HG03139 (cell line): ENCODE data around the gene HIC1.

ENCODE experiments used
- ATAC-seq: cut with Tn5 transposase; IDR thresholded peaks from one replicate; pipeline ENCODE4 v1.9.1; 2021; ENCODE audit not compliant: unreplicated experiment

HIC1 gene

GRCh38 chr17:2101448-2102257 is 46.8 kb downstream of the HIC1 start:
- ATAC-seq = no peak

- ATAC-seq = no peak
These were observed 48.3 kb downstream of the HIC1 start for GRCh38 chr17:2102931-2103809.

- ATAC-seq = no peak
These were observed 50.8 kb downstream of the HIC1 start for GRCh38 chr17:2105663-2106062.

GRCh38 chr17:2106308-2106955 is 51.5 kb downstream of the HIC1 start:
- ATAC-seq = no peak

- no peak for ATAC-seq
These were observed 52.1 kb downstream of the HIC1 start for GRCh38 chr17:2107050-2107449.

GRCh38 chr17:2107506-2107905 is 52.6 kb downstream of the HIC1 start:
- no peak for ATAC-seq

- no peak for ATAC-seq
These were observed 53.3 kb downstream of the HIC1 start for GRCh38 chr17:2108170-2108569.

- no peak for ATAC-seq
These were observed 55.5 kb downstream of the HIC1 start for GRCh38 chr17:2110436-2110835.

GRCh38 chr17:2111691-2112090 is 56.8 kb downstream of the HIC1 start:
- no peak for ATAC-seq
